Glutamatergic neuron (in vitro differentiated cells): Measurements from ENCODE around the gene B4GALT1. TPM values are rescaled to one million over a fixed set of nuclear protein-coding genes. Genes with fewer than 3 reads are reported as not detected.

Experiments
- DNase-seq: peaks from one replicate; pipeline ENCODE4 v3.0.0; 2022
- H3K27ac Mint-ChIP-seq: one replicate; pipeline ENCODE4 v1.8.0; 2020; ENCODE audit warnings: mild to moderate bottlenecking, mixed read lengths, inconsistent platforms; ENCODE audit not compliant: unreplicated experiment
- H3K27me3 Mint-ChIP-seq: one replicate; pipeline ENCODE4 v1.8.0; 2020; ENCODE audit warnings: mild to moderate bottlenecking, moderate library complexity, mixed read lengths, inconsistent platforms; ENCODE audit not compliant: unreplicated experiment
- H3K36me3 Mint-ChIP-seq: one replicate; pipeline ENCODE4 v1.8.0; 2020; ENCODE audit warnings: mild to moderate bottlenecking, mixed read lengths, inconsistent platforms; ENCODE audit not compliant: unreplicated experiment
- H3K4me1 Mint-ChIP-seq: one replicate; pipeline ENCODE4 v1.8.0; 2020; ENCODE audit warnings: mild to moderate bottlenecking, low read depth, mixed read lengths, inconsistent platforms; ENCODE audit not compliant: unreplicated experiment
- H3K4me3 Mint-ChIP-seq: one replicate; pipeline ENCODE4 v1.8.0; 2020; ENCODE audit warnings: mild to moderate bottlenecking, mixed read lengths, inconsistent platforms; ENCODE audit not compliant: unreplicated experiment
- H3K9me3 Mint-ChIP-seq: one replicate; pipeline ENCODE4 v1.8.0; 2020; ENCODE audit warnings: mild to moderate bottlenecking, moderate library complexity, mixed read lengths, inconsistent platforms; ENCODE audit not compliant: unreplicated experiment
- total RNA-seq: library from RNA; stranded (reverse); fragmentation: NEBNext Ultra II Directional; extraction: Animal tissue kit (Norgen Biotek cat#: 25700); gene quantifications from one replicate; pipeline ENCODE4 v1.2.1, GENCODE V29; 2021; ENCODE audit not compliant: unreplicated experiment
- TF ChIP-seq, protein P1 (sequence below): fragments of 200-600 bp; sonication (generic); IDR thresholded peaks from one replicate; pipeline ENCODE4 v1.5.0; 2021; ENCODE audit not compliant: partially characterized antibody, unreplicated experiment

B4GALT1 gene
- total RNA-seq, 1 donor from 2014 or later = 5.4 TPM

DNA sequence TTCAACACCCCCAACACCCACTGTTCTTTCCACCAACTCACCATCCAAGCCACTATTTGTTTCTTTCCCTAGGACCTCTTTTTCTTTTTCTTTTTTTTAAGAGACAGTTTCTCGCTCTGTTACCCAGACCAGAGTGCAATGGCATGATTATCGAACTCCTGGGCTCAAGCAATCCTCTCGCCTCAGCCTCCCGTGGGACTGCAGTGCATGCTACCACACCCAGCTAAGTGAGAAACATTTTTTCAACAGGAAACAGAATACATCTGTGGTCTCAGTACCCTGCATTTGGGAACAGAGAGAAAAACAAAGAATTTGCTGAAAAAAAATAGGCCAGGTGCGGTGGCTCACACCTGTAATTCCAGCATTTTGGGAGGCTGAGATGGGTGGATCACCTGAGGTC, 24.6 kb downstream of the B4GALT1 start:
- Mint-ChIP-seq H3K27me3 (peaks cover 12% of the 10 kb centered on the region), H3K27ac (no peak overlapping the region), H3K4me3 (no peak overlapping the region), H3K36me3 (no peaks in the 10 kb centered on the region), H3K4me1 (peaks cover 15% of the 10 kb centered on the region), H3K9me3 (peaks cover 2% of the 10 kb centered on the region)
- TF ChIP-seq, protein P1, sequence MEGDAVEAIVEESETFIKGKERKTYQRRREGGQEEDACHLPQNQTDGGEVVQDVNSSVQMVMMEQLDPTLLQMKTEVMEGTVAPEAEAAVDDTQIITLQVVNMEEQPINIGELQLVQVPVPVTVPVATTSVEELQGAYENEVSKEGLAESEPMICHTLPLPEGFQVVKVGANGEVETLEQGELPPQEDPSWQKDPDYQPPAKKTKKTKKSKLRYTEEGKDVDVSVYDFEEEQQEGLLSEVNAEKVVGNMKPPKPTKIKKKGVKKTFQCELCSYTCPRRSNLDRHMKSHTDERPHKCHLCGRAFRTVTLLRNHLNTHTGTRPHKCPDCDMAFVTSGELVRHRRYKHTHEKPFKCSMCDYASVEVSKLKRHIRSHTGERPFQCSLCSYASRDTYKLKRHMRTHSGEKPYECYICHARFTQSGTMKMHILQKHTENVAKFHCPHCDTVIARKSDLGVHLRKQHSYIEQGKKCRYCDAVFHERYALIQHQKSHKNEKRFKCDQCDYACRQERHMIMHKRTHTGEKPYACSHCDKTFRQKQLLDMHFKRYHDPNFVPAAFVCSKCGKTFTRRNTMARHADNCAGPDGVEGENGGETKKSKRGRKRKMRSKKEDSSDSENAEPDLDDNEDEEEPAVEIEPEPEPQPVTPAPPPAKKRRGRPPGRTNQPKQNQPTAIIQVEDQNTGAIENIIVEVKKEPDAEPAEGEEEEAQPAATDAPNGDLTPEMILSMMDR = no peak
- DNase-seq = no peak

DNA sequence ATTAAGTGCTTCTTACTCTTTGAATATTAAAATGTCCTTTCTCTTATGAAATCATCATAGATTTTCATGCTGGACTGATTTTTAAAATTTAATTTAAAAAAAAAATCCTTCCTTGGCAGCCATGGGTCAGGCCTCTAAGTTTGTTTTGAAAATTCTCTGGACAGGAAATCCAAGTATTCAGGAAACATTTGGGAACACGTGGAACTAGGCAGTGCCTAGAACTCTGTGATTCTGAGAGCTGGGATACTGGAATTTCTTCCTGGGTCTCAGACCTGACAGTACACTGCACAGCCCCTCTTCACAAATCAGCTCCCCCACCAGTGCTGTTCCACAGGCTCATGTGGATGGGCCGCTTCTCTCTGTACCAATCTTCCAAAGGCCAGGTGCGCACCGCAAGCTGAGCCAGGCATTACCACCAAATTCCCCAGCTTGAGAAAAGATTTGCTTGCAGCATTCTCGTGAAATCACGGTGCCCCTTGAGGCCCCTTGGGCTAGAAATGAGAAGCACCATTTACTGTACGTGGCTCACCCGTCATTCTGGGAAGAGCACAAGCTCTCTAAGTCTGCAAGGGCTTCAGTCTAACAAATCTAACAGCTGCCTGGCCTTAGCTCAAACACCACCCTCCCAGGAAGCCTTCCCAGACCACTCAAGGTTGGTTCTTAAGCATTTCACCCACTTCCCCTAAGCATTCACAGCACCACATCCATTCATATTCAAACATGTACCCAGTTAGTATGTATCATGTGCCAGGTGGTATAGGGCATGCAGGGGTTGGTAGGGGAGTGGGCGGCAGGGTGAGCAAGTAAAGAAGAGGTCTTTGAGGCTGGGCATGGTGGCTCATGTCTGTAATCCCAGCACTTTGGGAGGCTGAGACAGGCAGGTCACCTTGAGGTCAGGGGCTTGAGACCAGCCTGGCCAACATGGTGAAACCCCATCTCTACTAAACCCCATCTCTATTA, 26.5 kb downstream of the B4GALT1 start:
- H3K36me3 Mint-ChIP-seq = no peaks in the 10 kb centered on the region
- TF ChIP-seq, protein P1 = no peak
- no peak for DNase-seq
- H3K27ac Mint-ChIP-seq = no peak overlapping the region
- H3K4me3 Mint-ChIP-seq = no peak overlapping the region
- H3K4me1 Mint-ChIP-seq = peaks cover 15% of the 10 kb centered on the region
- peaks cover 5% of the 10 kb centered on the region for H3K9me3 Mint-ChIP-seq
- H3K27me3 Mint-ChIP-seq = peaks cover 12% of the 10 kb centered on the region

DNA sequence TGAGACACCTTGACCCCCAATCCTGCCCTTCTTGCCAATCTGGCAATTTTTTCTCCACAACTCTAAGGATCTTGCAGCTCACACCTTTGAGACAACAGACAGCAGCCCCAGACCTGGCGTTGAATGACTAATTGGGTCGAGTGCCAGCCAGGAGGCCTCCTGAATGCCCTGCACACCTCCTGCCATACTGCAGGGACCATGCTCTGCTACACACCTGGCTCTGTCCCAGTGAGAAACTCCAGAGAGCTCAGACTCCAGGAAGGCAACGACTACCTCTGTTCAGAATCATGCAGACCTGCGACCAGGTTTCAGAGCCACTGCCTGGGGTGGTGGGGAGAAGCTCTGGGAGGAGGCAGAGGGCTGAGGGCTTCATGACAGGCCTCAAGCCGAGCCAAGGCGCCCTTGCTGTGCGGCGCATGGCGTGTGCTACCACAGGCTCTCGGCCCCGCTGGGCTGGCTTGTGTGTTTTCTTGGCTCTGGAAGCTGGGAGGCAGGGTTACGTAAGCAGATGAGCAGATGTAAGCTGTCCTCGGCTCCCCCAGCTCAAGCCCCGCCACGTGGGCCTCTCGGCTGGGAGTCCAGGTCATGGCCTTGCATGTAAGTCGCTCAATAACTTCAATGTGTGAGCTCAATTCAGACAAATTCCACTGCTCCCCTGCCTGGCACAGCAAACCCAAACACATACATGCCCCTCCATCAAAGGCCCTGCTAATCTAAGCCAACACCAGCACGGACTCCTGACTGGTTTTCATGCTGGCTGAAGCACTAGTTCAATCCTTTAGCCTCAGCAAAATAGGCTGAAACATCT, 27.5 kb downstream of the B4GALT1 start:
- Mint-ChIP-seq H3K9me3 (peaks cover 5% of the 10 kb centered on the region), H3K4me1 (peaks cover 14% of the 10 kb centered on the region), H3K4me3 (no peak overlapping the region), H3K27me3 (peaks cover 12% of the 10 kb centered on the region), H3K36me3 (no peaks in the 10 kb centered on the region), H3K27ac (no peak overlapping the region)
- no peak for DNase-seq
- TF ChIP-seq, protein P1 = no peak

DNA sequence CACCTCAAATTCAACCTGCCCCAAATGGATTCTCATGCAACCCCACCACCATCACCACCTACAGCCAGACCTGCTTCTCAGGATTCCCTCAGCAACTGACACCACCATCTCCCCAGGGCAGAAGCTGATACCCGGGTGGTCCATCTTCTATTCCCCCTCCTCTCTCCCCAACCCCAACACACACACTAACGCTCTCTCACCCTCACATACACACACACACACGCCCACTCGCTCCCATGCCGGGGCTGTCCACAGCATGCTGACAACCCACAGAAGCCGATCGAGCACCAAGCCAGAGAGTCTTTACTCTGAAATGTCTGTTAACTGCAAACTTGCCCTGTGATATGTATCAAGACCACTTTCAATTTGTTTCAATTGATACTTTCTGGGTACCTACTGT, 28.4 kb downstream of the B4GALT1 start:
- no peak overlapping the region for H3K4me3 Mint-ChIP-seq
- H3K27ac Mint-ChIP-seq = no peak overlapping the region
- H3K4me1 Mint-ChIP-seq = peaks cover 12% of the 10 kb centered on the region
- H3K36me3 Mint-ChIP-seq = no peaks in the 10 kb centered on the region
- peaks cover 12% of the 10 kb centered on the region for H3K27me3 Mint-ChIP-seq
- peaks cover 5% of the 10 kb centered on the region for H3K9me3 Mint-ChIP-seq
- no peak for DNase-seq
- TF ChIP-seq, protein P1 = no peak

DNA sequence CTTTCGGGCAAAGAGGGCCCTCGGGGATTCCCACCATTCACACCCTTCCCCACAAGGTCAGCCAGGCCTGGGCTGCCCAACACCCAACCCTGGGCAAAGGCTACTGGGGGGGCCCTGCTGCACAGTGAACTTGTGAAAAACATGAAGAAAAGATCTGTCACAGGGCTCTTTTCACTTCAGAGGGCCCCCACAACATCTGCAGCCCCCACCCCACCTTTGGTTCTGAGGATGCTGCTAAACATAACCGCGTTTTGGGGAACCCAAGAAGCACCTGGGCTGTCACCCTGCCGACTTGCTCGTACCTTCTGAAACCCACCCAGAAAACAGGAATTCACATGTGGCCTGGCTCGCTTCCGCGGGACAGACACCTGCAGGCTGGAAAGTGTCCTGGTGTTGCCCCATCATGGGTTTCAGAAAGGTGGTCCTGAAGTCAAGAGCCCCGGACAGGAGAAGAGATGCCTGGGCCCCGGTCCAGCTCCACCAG, 29.3 kb downstream of the B4GALT1 start:
- H3K4me3 Mint-ChIP-seq = no peak overlapping the region
- no peaks in the 10 kb centered on the region for H3K36me3 Mint-ChIP-seq
- H3K4me1 Mint-ChIP-seq = peaks cover 12% of the 10 kb centered on the region
- TF ChIP-seq, protein P1 = no peak
- DNase-seq = no peak
- peaks cover 12% of the 10 kb centered on the region for H3K27me3 Mint-ChIP-seq
- peaks cover 5% of the 10 kb centered on the region for H3K9me3 Mint-ChIP-seq
- H3K27ac Mint-ChIP-seq = no peak overlapping the region
